ENCODE data around the gene OR2T27. TPM values are rescaled to one million over a fixed set of nuclear protein-coding genes. Genes with fewer than 3 reads are reported as not detected.
"Not testable (repeated sequence)": the region's sequence is repeated elsewhere in the genome, so short reads cannot be mapped to it uniquely, and the experiment has no call there.

The OR2T27 gene
- total RNA-seq, 4 donors from 2014 or later = not detected

DNA sequence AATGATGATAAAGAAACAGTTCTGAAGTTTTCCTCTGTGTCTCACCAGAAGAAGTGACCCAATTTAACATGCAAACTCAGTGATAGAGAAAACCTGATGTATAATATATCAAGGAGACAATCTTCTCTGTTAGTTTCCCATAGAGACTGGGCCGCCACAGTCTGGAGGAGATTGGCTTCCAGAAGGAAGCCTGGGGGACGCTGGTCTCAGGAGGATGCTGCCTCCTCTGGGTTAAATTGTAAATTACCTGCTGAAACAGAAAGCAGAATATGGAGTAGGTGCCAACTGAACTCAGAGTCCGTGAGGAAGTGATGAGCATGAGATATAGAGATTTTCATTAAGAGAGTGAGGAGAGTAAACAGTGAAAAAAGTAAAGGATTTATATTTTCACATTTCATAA, 31.5 kb upstream of the OR2T27 start:
- H3K4me3 ChIP-seq = no peak overlapping the region
- H3K36me3 ChIP-seq = no peaks in the 10 kb centered on the region
- peaks cover 5% of the 10 kb centered on the region for H3K27me3 ChIP-seq
- 32 to 42% methylated on average over 3 of the region's 3 CpGs for WGBS, 2 donors (ENCODE audit: low coverage in 1 of 2)
- TF ChIP-seq EP300 (IDR thresholded peaks at IDR 0.05) = no peak
- TF ChIP-seq, protein P1, sequence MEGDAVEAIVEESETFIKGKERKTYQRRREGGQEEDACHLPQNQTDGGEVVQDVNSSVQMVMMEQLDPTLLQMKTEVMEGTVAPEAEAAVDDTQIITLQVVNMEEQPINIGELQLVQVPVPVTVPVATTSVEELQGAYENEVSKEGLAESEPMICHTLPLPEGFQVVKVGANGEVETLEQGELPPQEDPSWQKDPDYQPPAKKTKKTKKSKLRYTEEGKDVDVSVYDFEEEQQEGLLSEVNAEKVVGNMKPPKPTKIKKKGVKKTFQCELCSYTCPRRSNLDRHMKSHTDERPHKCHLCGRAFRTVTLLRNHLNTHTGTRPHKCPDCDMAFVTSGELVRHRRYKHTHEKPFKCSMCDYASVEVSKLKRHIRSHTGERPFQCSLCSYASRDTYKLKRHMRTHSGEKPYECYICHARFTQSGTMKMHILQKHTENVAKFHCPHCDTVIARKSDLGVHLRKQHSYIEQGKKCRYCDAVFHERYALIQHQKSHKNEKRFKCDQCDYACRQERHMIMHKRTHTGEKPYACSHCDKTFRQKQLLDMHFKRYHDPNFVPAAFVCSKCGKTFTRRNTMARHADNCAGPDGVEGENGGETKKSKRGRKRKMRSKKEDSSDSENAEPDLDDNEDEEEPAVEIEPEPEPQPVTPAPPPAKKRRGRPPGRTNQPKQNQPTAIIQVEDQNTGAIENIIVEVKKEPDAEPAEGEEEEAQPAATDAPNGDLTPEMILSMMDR (IDR thresholded peaks at IDR 0.05) = no peak
- H3K27ac ChIP-seq = no peak overlapping the region
- peaks cover 0 to 17% (median 0%) of the 10 kb centered on the region in 3 donors for H3K9me3 ChIP-seq
- H3K4me1 ChIP-seq = no peaks in the 10 kb centered on the region
- ATAC-seq = no peak

DNA sequence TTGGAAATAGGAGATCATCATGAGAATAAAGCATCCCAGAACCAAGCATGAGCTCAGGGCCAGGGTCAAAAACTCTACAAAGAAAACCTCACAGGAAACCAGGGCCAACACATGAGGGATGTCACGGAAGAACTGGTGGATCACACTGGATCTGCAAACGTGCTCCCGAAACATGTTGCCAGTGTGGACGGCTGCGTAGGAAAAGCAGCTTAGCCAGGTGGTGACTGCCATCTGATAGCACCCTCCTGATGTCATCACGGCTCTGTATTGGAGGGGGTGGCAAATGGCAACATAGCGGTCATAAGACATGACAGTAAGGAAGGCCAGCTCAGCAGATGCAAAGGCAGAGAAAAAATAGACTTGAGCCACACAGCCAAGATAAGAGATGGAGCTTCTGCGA, 26.3 kb upstream of the OR2T27 start:
- Histone ChIP-seq H3K4me1 (no peaks in the 10 kb centered on the region), H3K36me3 (no peaks in the 10 kb centered on the region), H3K4me3 (no peak overlapping the region), H3K9me3 (no peaks in the 10 kb centered on the region), H3K27ac (no peak overlapping the region), H3K27me3 (peaks cover 10% of the 10 kb centered on the region)
- ATAC-seq = no peak
- TF ChIP-seq, protein P1 (IDR thresholded peaks at IDR 0.05) = no peak
- TF ChIP-seq EP300 (IDR thresholded peaks at IDR 0.05) = no peak
- TF ChIP-seq POLR2AphosphoS5 (IDR thresholded peaks at IDR 0.05) = no peak
- TF ChIP-seq POLR2A (IDR thresholded peaks at IDR 0.05) = no peak
- 74 to 84% methylated on average over 6 to 8 of the region's 8 CpGs for WGBS, 2 donors (ENCODE audit: low coverage in 1 of 2)

DNA sequence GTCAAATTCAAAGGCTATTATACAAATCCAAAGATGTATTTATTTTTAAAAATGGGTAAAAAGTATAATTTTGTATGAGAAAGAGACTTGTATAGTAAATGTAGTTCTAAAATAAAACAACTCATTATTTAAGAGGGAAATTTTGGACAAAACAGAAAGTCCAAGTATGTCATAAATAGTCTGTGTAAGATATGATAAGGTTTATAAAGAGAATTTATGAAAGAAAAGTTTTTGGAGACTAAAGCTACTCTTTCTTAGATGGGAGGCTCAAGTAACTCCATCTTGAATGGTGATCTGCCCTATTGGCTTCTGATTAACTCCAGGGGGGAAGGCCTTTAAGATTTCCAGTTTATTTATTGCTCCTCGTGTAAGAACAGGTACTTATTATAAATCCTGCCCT, 14.7 kb upstream of the OR2T27 start:
- H3K36me3 ChIP-seq = no peaks in the 10 kb centered on the region
- H3K4me1 ChIP-seq = no peaks in the 10 kb centered on the region
- H3K27ac ChIP-seq = no peak overlapping the region
- TF ChIP-seq POLR2A (IDR thresholded peaks at IDR 0.05) = no peak
- TF ChIP-seq POLR2AphosphoS5 (IDR thresholded peaks at IDR 0.05) = no peak
- TF ChIP-seq EP300 (IDR thresholded peaks at IDR 0.05) = no peak
- TF ChIP-seq, protein P1 (IDR thresholded peaks at IDR 0.05) = no peak
- 50 to 63% methylated on average over 1 of the region's 1 CpG for WGBS, 2 donors (ENCODE audit: low coverage in 1 of 2)
- peaks cover 10% of the 10 kb centered on the region for H3K27me3 ChIP-seq
- H3K4me3 ChIP-seq = no peak overlapping the region
- H3K9me3 ChIP-seq = no peaks in the 10 kb centered on the region
- ATAC-seq = no peak

DNA sequence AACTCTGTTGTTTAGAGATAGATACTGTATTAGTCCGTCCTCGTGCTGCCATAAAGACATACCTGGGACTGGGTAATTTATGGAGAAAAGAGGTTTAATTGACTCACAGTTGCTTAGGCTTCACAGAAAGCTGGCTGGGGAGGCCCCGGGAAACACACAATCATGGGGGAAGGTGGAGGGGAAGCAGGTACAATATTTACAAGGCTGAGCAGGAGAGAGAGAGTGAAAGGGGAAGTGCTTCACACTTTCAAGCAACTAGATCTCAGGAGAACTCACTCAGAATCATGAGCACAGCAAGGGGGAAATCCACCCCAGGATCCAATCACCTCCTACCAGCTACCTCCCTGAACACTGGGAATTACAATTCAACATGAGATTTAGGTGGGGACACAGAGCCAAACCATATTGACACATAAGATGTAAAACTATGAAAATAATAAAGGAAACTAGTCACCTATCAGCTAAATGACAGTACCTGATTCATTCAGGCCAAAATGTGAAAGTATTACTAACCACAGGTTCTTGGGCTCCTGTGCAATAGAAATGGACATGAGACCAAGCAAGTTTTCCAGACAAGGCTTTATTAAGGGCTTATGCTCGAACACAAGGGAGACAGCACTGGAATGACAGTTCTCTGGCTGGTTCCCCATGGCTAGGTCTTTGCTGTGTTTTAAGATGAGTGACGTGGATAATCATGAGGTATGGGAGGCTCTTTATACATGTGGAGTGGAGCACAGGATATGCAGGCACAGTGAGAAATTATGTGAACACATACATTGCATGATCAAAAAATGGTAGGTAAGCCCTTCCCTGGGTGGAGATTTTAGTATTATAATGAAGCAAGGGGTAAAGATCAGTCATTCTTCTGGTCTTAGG, 8.4 kb upstream of the OR2T27 start:
- H3K27ac ChIP-seq, ATAC-seq, H3K4me3 ChIP-seq, H3K36me3 ChIP-seq, H3K27me3 ChIP-seq, H3K9me3 ChIP-seq, H3K4me1 ChIP-seq: not testable (repeated sequence)
- 62 to 64% methylated on average over 4 to 5 of the region's 5 CpGs for WGBS, 2 donors (ENCODE audit: low coverage in 1 of 2)

DNA sequence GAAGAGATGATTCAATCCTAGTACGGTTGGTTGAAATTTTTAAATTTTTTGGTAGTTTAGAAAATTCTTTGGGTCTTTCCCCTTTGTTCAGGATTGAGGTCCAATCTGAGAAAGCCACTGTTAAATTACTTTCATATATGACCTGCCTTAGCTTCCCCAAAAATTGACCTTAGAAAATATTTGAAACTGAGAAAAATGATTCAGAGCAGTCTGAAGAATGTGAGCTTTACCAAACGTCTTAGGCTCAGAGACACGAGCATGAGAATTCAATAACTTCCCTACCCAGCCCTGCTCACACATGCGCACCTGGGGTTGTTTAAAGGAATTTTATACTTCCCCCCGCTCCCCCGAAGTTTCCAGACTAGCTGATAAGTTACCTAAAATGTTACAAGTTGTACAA, 1.5 kb upstream of the OR2T27 start:
- WGBS, 2 donors (ENCODE audit: low coverage in 1 of 2) = 62% methylated on average over 3 of the region's 6 CpGs; no CpG with 5 or more reads in 1 of the 2 donors
- H3K27me3 ChIP-seq, H3K36me3 ChIP-seq, ATAC-seq, H3K9me3 ChIP-seq, H3K4me3 ChIP-seq, H3K4me1 ChIP-seq, H3K27ac ChIP-seq: not testable (repeated sequence)

DNA sequence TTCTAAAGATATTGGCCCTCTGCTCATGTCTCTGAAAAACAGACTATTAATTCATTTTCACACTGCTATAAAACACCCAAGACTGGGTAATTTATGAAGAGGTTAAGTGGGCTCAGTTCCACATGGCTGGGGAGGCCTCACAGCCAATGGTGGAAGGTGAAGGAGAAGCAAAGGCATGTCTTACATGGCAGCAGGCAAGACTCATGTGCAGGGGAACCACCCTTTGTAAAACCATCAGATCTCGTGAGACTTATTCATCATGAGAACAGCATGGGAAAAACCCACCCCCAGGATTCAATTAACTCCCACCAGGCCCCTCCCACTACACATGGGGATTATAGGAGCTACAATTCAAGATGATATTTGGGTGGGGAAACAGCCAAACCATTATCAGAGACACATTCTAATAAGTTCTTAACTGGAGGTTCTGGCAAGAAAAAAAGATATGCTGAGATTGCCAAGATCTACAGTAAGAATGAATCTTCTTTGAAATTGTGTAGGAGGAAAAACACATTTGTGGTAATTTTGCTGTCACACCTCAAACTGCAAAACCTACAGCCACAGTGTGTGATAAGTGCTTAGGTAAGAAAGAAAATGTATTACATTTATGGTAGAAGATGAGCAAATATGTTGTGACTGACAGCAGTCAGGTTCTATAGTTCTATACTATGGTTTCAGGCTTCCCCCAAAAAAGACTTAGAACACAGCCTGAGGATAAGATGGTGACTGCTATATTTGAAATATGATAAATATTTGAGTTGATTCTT, 6.4 kb downstream of the OR2T27 start:
- not testable (repeated sequence) for H3K9me3 ChIP-seq, H3K36me3 ChIP-seq, H3K27me3 ChIP-seq, ATAC-seq, H3K4me1 ChIP-seq, H3K4me3 ChIP-seq, H3K27ac ChIP-seq
- no CpG with 5 or more reads among the region's 1 CpG for WGBS, 2 donors (ENCODE audit: low coverage in 1 of 2)

DNA sequence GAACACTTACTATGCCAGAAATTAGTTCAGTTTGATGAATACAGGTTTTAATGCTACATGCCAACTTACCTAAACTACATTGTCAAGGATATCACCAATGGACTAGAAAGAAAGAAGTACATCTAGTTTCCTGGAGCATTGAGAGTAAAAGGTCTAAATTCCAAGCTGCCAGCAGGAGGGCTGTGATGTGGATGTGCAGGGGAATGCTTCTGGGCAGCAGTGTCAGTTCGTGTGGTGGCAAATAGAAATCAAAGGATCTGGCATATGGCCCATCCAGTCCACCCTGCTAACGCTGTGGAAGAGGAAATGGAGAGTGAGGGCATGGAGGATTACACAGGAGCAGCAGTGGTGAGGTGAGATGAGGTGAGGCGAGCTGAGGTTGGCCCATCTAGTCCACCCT, 10.2 kb downstream of the OR2T27 start, which contains the start of gene OR2T35:
TSS of gene OR2T35 (minus strand) at position 101 of the 400 bp plus-strand sequence. CDS start 6,020 bp downstream, outside the sequence.
- not testable (repeated sequence) for H3K9me3 ChIP-seq, H3K27ac ChIP-seq, ATAC-seq, H3K27me3 ChIP-seq, H3K4me3 ChIP-seq, H3K36me3 ChIP-seq, H3K4me1 ChIP-seq
- WGBS, 2 donors (ENCODE audit: low coverage in 1 of 2) = 100% methylated on average over 1 of the region's 3 CpGs; no CpG with 5 or more reads in 1 of the 2 donors

DNA sequence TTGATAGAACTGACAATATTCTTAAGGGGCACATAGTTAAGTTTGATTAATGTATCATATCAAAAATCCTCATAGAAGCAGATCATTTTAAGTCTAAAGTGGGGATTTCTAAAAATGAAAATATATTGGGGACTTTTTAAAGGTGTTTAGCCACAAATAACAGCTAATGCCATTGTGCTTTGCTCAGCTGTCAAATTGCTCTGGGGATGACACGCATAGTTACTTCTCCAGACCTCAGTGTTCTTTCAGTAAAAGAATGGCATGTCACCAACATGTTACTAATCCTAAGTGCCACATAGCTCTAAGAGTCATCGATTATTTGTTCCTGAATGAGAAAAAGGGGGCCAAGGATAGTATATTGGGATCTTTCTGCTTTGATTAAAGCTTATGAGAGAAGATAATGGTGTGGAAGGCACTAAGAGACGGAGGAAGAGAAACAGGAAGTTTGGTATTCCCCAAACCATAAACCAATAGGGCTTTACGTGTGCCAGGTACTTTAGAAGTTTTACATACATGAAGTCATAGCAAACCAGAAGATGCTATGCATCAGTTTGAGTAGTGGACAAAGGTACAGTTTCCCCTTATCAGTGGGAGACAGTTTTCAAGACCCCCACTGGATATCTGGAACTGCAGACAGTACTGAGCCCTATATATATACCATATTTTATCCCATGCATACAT, 12.2 kb downstream of the OR2T27 start:
- H3K27me3 ChIP-seq, ATAC-seq: not testable (repeated sequence)
- no CpG with 5 or more reads among the region's 4 CpGs for WGBS, 2 donors (ENCODE audit: low coverage in 1 of 2)

DNA sequence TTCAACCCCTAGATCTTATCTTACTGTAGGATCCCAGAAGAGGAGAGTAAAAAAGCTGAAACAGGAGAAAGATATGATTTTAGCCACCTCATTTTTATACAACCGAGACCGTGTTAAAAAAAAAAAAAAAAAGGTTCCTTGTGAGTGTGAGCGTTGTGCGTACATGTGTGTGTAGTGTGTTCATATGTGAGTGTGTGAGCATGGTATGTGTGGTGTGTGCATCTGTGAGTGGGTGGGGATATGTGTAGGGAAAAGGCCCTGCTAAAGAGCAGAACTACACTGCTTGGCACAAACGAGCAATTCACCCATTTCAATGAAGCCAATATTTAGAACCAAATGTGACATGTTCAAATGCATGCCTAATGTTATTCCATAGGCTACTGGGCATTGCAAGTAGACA, 13.7 kb downstream of the OR2T27 start:
- no CpG with 5 or more reads among the region's 5 CpGs for WGBS, 2 donors (ENCODE audit: low coverage in 1 of 2)
- H3K36me3 ChIP-seq = not testable (repeated sequence)

More for the DNA sequence above, 12.2 kb downstream of the OR2T27 start:
- H3K36me3 ChIP-seq, H3K9me3 ChIP-seq, H3K27ac ChIP-seq, H3K4me1 ChIP-seq, H3K4me3 ChIP-seq: not testable (repeated sequence)

More for the DNA sequence above, 13.7 kb downstream of the OR2T27 start:
- not testable (repeated sequence) for H3K4me3 ChIP-seq, H3K27me3 ChIP-seq, H3K27ac ChIP-seq, H3K4me1 ChIP-seq, H3K9me3 ChIP-seq, ATAC-seq

All from gastroesophageal sphincter (tissue), 4 donors.